HG03280 (cell line): ENCODE data around the gene MZB1.
"Not testable (repeated sequence)": the region's sequence is repeated elsewhere in the genome, so short reads cannot be mapped to it uniquely, and the experiment has no call there.

Experiments
- ATAC-seq: cut with Tn5 transposase; IDR thresholded peaks from one replicate; pipeline ENCODE4 v1.9.1; 2021; ENCODE audit warnings: mild to moderate bottlenecking, moderate library complexity; ENCODE audit not compliant: unreplicated experiment

The MZB1 gene

GRCh38 chr5:139410993-139411828 lies 21.5 kb upstream of the MZB1 start:
- no peak for ATAC-seq

- ATAC-seq, result no peak
Observed at GRCh38 chr5:139410121-139410992, 20.6 kb upstream of the MZB1 start.

DNA sequence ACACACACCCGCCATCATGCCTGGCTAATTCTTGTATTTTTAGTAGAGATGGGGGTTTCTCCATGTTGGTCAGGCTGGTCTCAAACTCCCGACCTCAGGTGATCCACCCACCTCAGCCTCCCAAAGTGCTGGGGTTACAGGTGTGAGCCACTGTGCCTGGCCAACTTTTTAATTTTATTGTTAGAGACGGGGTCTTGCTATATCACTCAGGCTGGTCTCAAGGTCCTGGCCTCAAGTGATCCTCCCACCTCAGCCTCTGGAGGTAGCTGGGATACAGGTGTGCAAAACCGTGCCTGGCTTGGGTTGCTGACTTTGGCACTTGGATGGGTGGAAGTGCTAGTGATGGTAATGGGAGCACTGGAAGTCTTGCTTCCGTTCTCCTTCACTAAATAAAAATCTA lies 19.4 kb upstream of the MZB1 start:
- ATAC-seq, result not testable (repeated sequence)

DNA sequence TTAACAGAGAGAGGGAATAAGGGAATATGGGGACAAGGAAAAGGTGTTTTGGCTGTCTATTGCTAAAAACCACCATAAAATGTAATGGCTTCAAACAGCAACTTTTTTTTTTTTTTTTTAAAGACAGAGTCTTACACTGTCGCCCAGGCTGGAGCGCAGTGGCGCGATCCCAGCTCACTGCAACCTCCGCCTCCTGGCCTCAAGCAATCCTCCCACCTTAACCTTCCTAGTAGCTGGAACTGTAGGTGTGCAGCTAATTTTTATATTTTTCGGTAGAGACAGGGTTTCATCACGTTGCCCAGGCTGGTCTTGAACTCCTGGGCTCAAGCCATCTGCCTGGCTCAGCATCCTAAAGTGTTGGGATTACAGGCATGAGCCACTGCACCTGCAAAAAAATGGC lies 18.5 kb upstream of the MZB1 start:
- no peak for ATAC-seq

DNA sequence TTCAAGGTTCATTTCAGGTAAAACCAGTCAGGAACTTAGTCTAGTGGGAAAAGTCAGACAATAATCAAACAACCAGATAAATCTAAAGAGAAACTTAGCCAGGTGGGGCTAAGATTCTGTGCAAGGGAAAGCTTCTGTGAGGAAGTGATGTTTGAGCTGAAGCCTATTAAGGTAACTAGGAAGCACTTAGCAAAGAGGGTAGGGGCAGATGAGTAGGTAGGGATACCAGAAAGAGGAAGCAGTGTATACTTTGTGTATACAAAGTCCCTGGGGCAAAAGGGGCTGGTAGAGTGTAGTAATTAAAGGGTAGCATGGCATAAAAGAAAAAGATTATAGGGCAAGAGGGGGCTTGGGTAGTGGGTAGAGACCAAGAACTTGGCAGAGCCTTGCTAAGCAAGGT lies 17.8 kb upstream of the MZB1 start:
- ATAC-seq, result no peak

- no peak for ATAC-seq
Observed at GRCh38 chr5:139406963-139407362, 17.2 kb upstream of the MZB1 start.

GRCh38 chr5:139404484-139404840 lies 14.7 kb upstream of the MZB1 start:
- ATAC-seq, result no peak

- ATAC-seq, result peak; percentile 86
Observed at GRCh38 chr5:139403787-139404483, 14.2 kb upstream of the MZB1 start, which contains the start of gene SPATA24. Gene SPATA24, minus strand, starts transcription at chr5:139404089. Its CDS starts 29 bp downstream, at chr5:139404060.

- no peak for ATAC-seq
Observed at GRCh38 chr5:139403418-139403786, 13.7 kb upstream of the MZB1 start.

DNA sequence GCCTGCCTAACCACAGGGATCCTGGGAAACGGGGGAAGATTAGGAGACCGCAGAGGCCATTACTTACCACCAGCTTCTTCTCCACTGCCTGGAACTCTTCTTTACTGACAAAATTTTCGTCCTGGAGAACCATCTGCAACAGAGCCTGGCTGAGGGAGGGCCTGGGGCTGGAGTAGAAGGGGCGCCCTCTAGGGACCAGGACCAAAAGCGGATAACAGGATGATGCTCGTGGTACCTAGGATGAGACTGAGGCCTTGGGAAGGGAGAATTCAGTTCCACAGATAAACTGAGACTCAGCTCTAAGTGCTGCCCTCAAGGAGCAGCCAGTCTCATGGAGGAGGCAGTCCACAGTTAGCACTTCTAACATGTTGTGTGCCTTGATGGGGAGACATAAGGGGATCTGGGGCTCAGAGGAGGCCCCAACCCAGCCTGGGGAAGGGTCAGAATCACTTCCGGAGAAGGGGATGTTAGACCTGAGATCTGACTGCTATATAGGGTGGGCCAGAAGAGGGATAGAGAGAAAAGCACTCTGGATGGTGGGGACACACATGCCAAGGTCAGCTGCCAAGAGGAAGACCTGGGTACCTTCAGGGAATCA lies 12.9 kb upstream of the MZB1 start:
- no peak for ATAC-seq

DNA sequence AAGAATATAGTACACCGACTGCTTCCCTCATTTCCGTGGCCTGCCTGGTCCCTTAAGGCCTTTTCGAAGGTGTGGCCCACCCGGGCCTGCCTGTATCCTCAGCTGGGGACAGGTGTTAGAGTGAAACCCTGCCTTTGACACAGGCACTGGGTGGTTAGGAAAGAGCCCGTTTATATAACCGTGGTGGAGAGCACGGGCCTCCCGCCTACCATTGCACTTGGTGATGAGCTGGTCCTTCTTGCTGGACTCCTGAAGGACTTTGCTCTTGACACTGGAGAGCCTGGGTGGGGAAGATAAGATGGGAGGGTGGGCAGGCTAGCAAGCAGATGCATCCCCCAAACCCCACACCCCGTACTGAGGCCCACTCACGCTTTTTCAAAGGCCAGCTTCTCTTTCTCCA lies 11.8 kb upstream of the MZB1 start:
- no peak for ATAC-seq

- ATAC-seq, result no peak
Observed at GRCh38 chr5:139399501-139400121, 9.9 kb upstream of the MZB1 start.

GRCh38 chr5:139397921-139398320 lies 8.2 kb upstream of the MZB1 start:
- no peak for ATAC-seq

- ATAC-seq, result no peak
Observed at GRCh38 chr5:139396691-139397090, 7.0 kb upstream of the MZB1 start.

GRCh38 chr5:139395844-139396640 lies 6.3 kb upstream of the MZB1 start:
- no peak for ATAC-seq

DNA sequence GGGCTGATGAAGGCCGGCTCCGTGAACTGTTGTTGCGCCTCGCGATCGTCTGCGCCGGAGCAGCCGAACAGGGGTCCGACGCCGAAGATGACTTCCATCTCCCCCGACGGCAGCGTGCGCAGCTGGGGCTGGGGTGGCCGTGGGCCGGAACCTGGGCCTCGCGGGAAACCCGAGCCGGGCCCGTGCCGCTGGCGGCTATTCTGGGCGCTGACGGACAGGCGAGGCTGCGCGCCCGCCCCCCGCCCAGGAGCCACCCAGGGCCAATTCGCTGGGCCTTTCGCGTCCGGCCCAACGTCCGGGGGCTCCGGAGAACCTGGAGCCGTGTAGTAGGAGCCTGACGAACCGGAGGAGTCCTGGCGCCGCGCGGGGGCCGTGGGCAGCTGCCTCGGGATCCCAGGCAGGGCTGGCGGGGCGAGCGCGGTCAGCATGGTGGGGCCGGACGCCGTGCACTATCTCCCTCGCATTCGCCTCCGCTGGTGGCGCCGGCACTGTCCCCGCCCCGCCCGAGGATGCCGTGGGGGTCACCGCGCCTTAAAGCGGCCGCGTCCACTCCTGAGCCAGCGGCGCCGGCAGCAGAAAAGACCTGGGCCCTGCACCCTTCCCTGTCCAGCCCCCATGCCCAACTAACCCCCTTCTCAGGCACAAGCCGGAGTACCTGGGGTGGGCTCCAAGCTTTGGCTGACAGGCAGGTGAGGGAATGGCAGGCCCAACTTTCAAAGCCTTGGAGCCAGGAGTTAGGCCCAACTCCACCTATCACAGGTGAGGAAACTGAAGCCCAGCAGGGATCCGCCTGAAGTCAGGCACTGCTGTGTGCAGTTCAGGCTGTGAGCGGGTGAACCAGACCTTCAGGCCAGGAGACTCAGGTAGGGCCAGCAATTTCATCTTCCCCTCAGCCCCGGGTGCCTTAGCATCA lies 5.2 kb upstream of the MZB1 start, which contains the start of gene PROB1:
Gene PROB1 (minus strand): TSS at position 451 of the 913 bp plus-strand sequence. CDS start 23 bp downstream, at position 428.
- ATAC-seq, result no peak

GRCh38 chr5:139394123-139394653 lies 4.5 kb upstream of the MZB1 start:
- no peak for ATAC-seq

DNA sequence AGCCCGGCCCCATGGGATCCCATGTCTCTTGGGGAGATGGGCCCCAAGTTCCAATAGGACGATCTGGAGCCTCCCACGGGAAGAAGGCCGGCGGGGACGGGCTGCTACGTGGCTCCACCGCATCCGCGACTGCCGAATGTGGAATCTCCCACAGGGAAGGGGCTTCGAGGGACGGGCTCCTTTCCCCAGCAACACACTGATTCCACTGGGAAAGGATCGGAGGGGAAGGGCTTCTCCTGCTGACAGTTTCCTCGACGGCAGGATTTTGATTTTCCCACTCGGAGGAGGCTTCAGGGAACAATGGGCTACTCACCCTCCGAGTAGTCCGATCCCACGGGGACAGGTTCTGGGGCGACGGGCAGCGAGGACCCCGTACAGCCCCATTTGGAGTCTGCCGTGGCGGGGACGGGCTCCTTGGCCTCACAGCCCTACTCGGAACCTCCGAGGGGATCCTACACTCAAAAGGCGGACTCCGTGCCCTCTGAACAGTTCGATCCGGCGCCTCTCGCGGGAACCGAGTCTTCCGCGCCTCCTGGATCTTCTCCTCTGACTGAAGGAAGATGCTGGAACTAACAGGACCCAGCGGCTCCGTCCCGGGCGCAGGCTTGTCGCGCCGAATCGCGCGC lies 3.9 kb upstream of the MZB1 start:
- ATAC-seq, result no peak
